OCI-LY1 (cell line): ENCODE data around the gene CLEC7A.

Experiments
- H2AFZ ChIP-seq: fragments of 200-600 bp; sonication (generic), shearing (Covaris generic); 2 replicates; pipeline ENCODE4 v1.6.0; 2014; ENCODE audit warnings: antibody characterized with exemption, mild to moderate bottlenecking, low read length
- H3F3A ChIP-seq: fragments of 200-600 bp; sonication (generic), shearing (Covaris generic); 2 replicates; pipeline ENCODE4 v1.6.0; 2014; ENCODE audit warnings: mild to moderate bottlenecking, antibody characterized with exemption, low read length, moderate library complexity; ENCODE audit not compliant: insufficient read depth
- H3K27ac ChIP-seq: fragments of 200-600 bp; sonication (generic); 2 replicates; pipeline ENCODE4 v1.5.1; 2014; ENCODE audit warnings: low read length, mixed run types, mild to moderate bottlenecking, low read depth; ENCODE audit not compliant: poor library complexity, severe bottlenecking
- H3K27me3 ChIP-seq: fragments of 200-600 bp; sonication (generic); 2 replicates; pipeline ENCODE4 v1.6.0; 2014; ENCODE audit warnings: antibody characterized with exemption, mild to moderate bottlenecking, low read length, moderate library complexity; ENCODE audit not compliant: insufficient read depth
- H3K36me3 ChIP-seq: fragments of 200-600 bp; sonication (generic); 2 replicates; pipeline ENCODE4 v1.6.1; 2014; ENCODE audit warnings: mild to moderate bottlenecking, antibody characterized with exemption, low read length, moderate library complexity, mixed read lengths; ENCODE audit not compliant: insufficient read depth
- H3K4me1 ChIP-seq: fragments of 200-600 bp; sonication (generic); 2 replicates; pipeline ENCODE4 v1.5.1; 2014; ENCODE audit warnings: mild to moderate bottlenecking, low read length, moderate library complexity; ENCODE audit not compliant: insufficient read depth, severe bottlenecking
- H3K4me2 ChIP-seq: fragments of 200-600 bp; sonication (generic), shearing (Covaris generic); 2 replicates; pipeline ENCODE4 v1.6.1; 2014; ENCODE audit warnings: low read length
- H3K4me3 ChIP-seq: fragments of 200-600 bp; sonication (generic); 2 replicates; pipeline ENCODE4 v1.5.1; 2014; ENCODE audit warnings: low read length, low read depth, mild to moderate bottlenecking, mixed read lengths; ENCODE audit not compliant: poor library complexity, severe bottlenecking
- H3K79me2 ChIP-seq: fragments of 200-600 bp; shearing (Covaris generic); 2 replicates; pipeline ENCODE4 v1.6.1; 2016; ENCODE audit warnings: mixed run types, low read length, mixed read lengths; ENCODE audit not compliant: insufficient read depth
- H3K9ac ChIP-seq: fragments of 200-600 bp; sonication (generic), shearing (Covaris generic); 2 replicates; pipeline ENCODE4 v1.6.1; 2014; ENCODE audit warnings: mild to moderate bottlenecking, low read length, mixed read lengths
- H3K9me2 ChIP-seq: fragments of 200-600 bp; sonication (generic), shearing (Covaris generic); 2 replicates; pipeline ENCODE4 v1.6.1; 2014; ENCODE audit warnings: low read depth, mild to moderate bottlenecking, low read length, mixed read lengths
- H3K9me3 ChIP-seq: fragments of 200-600 bp; shearing (Covaris generic); 2 replicates; pipeline ENCODE4 v1.6.1; 2014; ENCODE audit warnings: low read length, mixed read lengths
- H4K20me1 ChIP-seq: fragments of 200-600 bp; sonication (generic), shearing (Covaris generic); 2 replicates; pipeline ENCODE4 v1.6.0; 2016; ENCODE audit warnings: mild to moderate bottlenecking, low read length; ENCODE audit not compliant: insufficient read depth
- EZH2 ChIP-seq: fragments of 200-600 bp; sonication (generic), shearing (Covaris generic); IDR thresholded peaks from 2 replicates; pipeline ENCODE4 v1.8.0; 2017; ENCODE audit warnings: borderline replicate concordance, mixed run types, mild to moderate bottlenecking, antibody characterized with exemption, low read length, moderate library complexity, mixed read lengths
- TF ChIP-seq, protein P1 (sequence below): fragments of 200-600 bp; sonication (generic), shearing (Covaris generic); IDR thresholded peaks from 2 replicates; pipeline ENCODE4 v1.5.1; 2017; ENCODE audit warnings: mild to moderate bottlenecking, antibody characterized with exemption, low read length, moderate library complexity, mixed read lengths

The CLEC7A gene

DNA sequence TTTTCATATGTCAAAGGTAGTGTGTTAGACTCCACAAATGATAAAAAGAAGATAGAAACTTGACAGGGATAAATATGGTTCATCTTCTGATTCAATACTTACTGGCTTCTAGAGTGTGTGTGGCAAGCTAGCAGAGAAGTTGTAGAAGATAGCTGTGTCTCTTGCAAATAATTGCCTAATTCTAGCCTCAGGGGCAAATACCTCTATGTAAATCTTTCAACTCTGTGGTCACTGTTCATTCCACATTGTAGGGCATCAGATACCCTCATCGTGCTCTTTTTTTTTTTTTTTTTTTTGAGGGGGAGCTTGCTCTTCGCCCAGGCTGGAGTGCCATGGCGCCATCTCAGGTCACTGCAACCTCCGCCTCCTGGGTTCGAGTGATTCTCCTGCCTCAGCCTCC is 40.2 kb upstream of the CLEC7A start:
- Histone ChIP-seq H3K9me3 (no peaks in the 10 kb centered on the region), H4K20me1 (no peaks in the 10 kb centered on the region), H3K4me3 (no peak overlapping the region), H3K4me2 (no peak overlapping the region), H3K9me2 (no peaks in the 10 kb centered on the region), H3K36me3 (no peaks in the 10 kb centered on the region), H3K27me3 (no peaks in the 10 kb centered on the region), H3F3A (no peaks in the 10 kb centered on the region), H3K9ac (no peak overlapping the region), H3K27ac (no peak overlapping the region), H2AFZ (no peak overlapping the region), H3K4me1 (peaks cover 7% of the 10 kb centered on the region), H3K79me2 (no peaks in the 10 kb centered on the region)
- TF ChIP-seq EZH2: no peak
- TF ChIP-seq, protein P1, sequence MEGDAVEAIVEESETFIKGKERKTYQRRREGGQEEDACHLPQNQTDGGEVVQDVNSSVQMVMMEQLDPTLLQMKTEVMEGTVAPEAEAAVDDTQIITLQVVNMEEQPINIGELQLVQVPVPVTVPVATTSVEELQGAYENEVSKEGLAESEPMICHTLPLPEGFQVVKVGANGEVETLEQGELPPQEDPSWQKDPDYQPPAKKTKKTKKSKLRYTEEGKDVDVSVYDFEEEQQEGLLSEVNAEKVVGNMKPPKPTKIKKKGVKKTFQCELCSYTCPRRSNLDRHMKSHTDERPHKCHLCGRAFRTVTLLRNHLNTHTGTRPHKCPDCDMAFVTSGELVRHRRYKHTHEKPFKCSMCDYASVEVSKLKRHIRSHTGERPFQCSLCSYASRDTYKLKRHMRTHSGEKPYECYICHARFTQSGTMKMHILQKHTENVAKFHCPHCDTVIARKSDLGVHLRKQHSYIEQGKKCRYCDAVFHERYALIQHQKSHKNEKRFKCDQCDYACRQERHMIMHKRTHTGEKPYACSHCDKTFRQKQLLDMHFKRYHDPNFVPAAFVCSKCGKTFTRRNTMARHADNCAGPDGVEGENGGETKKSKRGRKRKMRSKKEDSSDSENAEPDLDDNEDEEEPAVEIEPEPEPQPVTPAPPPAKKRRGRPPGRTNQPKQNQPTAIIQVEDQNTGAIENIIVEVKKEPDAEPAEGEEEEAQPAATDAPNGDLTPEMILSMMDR: no peak

DNA sequence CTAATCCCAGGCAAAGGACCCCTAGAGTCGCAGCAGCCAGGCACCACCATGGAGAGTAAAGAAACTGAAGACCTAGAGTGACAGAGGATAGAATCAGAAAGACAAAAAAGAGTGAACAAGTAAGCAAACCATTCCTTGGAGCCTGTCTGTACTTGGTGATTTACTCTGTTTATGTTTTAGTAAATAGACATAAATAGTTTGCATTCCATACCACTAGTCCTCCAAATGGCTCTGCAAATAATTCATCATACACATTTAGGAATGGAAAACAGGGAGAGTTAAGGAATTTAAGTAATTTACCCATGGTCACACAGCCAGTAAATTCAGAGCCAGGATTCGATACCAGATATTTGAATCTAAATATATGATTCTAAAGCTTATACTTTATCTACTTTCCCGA is 39.1 kb upstream of the CLEC7A start:
- no peaks in the 10 kb centered on the region for H3K36me3 ChIP-seq
- no peak overlapping the region for H3K4me3 ChIP-seq
- no peaks in the 10 kb centered on the region for H3K27me3 ChIP-seq
- H4K20me1 ChIP-seq: no peaks in the 10 kb centered on the region
- no peak for TF ChIP-seq EZH2
- no peaks in the 10 kb centered on the region for H3K9me3 ChIP-seq
- no peak overlapping the region for H3K4me2 ChIP-seq
- H3K9ac ChIP-seq: no peak overlapping the region
- peaks cover 7% of the 10 kb centered on the region for H3K4me1 ChIP-seq
- no peak overlapping the region for H2AFZ ChIP-seq
- no peaks in the 10 kb centered on the region for H3F3A ChIP-seq
- H3K9me2 ChIP-seq: no peaks in the 10 kb centered on the region
- H3K27ac ChIP-seq: no peak overlapping the region
- no peaks in the 10 kb centered on the region for H3K79me2 ChIP-seq

DNA sequence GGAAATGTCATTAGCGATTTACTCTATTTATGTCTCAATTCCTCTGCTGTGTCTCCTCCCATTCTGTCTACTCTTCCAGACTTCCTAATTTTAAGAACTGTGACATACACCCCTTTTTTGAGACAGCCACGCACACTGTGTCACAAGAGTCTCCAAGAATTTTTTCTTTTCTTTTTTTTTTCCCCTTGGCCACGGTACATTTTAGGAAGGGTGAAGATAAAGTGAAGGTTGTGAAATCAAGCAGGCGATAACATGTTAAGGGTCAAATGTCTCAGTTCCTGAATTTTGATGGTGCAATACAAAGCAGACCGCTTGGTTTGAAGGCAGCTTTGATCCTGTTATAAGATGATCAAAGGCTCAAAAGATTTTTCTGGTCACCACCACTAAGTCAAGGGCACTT is 37.6 kb upstream of the CLEC7A start:
- TF ChIP-seq EZH2: no peak
- TF ChIP-seq, protein P1: no peak
- no peaks in the 10 kb centered on the region for H3K27me3 ChIP-seq
- H3K4me3 ChIP-seq: no peak overlapping the region
- H3K4me2 ChIP-seq: no peak overlapping the region
- no peak overlapping the region for H2AFZ ChIP-seq
- H3K27ac ChIP-seq: no peak overlapping the region
- H3K36me3 ChIP-seq: no peaks in the 10 kb centered on the region
- no peaks in the 10 kb centered on the region for H4K20me1 ChIP-seq
- no peaks in the 10 kb centered on the region for H3F3A ChIP-seq
- H3K9me2 ChIP-seq: no peaks in the 10 kb centered on the region
- no peak overlapping the region for H3K9ac ChIP-seq
- no peaks in the 10 kb centered on the region for H3K9me3 ChIP-seq
- no peaks in the 10 kb centered on the region for H3K79me2 ChIP-seq
- H3K4me1 ChIP-seq: peaks cover 7% of the 10 kb centered on the region

DNA sequence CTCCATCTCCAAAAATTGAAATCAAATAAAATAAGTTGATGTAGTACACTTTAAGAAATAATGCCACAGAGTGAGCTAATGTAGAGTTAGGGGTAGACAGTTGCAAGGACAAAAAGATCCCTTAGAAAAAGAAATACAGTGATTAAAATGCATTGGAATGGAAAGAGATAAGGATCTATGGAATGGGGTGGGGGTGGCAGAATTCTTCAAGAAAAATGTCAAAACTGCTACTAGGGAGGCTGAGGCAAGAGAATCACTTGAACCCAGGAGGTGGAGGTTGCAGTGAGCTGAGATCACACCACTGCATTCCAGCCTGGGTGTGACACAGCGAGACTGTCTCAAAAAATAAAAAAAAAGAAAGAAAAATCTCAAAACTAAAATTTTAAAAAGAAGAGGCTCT is 35.4 kb upstream of the CLEC7A start:
- no peak overlapping the region for H3K4me2 ChIP-seq
- H3K79me2 ChIP-seq: no peaks in the 10 kb centered on the region
- no peaks in the 10 kb centered on the region for H3K9me3 ChIP-seq
- no peak overlapping the region for H2AFZ ChIP-seq
- no peaks in the 10 kb centered on the region for H3F3A ChIP-seq
- no peaks in the 10 kb centered on the region for H3K9me2 ChIP-seq
- peaks cover 6% of the 10 kb centered on the region for H3K4me1 ChIP-seq
- no peaks in the 10 kb centered on the region for H4K20me1 ChIP-seq
- H3K36me3 ChIP-seq: no peaks in the 10 kb centered on the region
- no peaks in the 10 kb centered on the region for H3K27me3 ChIP-seq
- H3K4me3 ChIP-seq: no peak overlapping the region
- H3K9ac ChIP-seq: no peak overlapping the region
- TF ChIP-seq, protein P1: no peak
- TF ChIP-seq EZH2: no peak
- H3K27ac ChIP-seq: no peak overlapping the region
